ENCODE results near the gene DNASE1L3. TPM values are rescaled to one million over a fixed set of nuclear protein-coding genes. Genes with fewer than 3 reads are reported as not detected.
A peak's percentile ranks its signal among the peaks of the same experiment; 100 is the strongest.

The DNASE1L3 gene
- total and polyA plus RNA-seq, 2 experiments from 2014 or later = not detected

DNA sequence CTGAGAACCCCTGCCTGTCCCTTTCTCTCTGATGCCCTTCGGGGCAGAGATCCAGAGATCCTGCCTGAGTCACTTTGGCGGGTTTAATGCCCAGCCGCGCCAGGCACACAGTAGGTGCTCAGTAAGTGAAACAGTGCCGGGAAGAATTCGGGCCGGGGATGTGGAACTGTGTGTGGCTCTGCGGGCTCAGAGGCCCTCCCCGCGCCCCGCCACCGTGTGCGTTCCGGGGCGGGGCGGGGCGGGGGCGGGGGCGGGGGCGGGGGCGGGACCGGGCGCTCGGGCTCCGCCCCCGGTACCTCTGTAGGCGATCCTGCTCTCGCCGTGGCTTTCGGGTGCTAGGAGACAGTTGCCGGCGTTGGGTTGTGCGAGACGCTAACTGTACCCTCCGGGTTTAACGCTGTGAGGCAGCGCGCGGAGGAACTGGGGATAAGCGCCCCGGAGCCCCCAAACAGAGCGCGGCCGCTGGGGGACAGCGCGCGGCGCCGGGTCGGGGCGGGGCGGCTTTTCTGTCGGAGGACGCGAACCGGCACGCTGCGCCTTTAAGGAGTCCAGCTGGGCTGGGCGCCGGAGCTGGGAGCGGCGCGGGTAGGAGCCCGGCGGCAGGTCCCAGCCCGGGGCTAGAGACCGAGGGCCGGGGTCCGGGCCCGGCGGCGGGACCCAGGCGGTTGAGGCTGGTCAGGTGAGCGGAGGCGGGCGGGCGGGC lies 26.6 kb upstream of the DNASE1L3 start, which contains the start of gene ABHD6:
Gene ABHD6, plus strand, starts transcription at position 555 of the 703 bp plus-strand sequence. CDS start 18,795 bp downstream, outside the sequence.
- WGBS, 2 experiments (ENCODE audit: low coverage in 1 of 2, low lambda C conversion rate in 2 of 2, missing lambda C conversion rate in 2 of 2) = 0 to 1% methylated on average over 37 to 42 of the region's 77 CpGs
- DNase-seq = peak; percentile 86
- in situ Hi-C loops (cut with MboI) = no loop called here

DNA sequence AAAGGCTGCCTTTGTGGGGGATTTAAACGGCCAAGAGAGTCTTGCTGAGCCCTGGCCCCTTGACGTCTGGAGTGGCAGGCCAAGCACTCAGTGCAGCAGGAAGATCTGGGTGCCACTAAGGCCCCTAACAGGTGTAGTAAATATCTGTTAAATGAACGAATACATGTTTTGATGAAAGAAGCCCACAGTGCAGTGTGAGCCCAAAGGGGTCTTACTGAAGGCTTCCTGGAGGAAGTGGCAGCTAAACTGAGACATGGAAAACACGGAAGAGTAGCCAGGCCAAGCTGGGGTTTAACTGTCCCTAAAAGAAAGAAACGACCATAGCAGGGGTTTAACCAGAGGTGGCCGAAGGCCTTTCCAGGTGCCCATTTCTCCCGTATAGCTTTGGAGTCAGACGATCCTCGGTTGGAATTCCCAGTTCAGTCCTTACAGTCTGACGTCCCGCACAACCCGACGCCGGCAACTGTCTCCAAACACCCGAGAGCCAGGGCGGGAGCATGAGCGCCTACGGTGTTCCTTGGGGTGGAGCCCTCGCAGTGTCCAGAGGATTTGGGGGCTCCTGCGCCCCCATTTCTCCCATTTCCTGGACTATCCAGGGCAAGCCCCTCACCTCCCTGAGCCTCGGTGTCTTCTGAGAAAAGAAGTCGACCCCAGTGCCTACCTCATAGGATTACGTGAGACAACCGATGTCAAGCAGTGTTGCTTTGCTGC lies 25.9 kb upstream of the DNASE1L3 start:
- DNase-seq = peak; percentile 42
- H3K9me2 ChIP-seq (ENCODE audit: insufficient read depth) = no peaks in the 10 kb centered on the region
- 15 to 18% methylated on average over 24 of the region's 24 CpGs for WGBS, 2 experiments (ENCODE audit: low coverage in 1 of 2, low lambda C conversion rate in 2 of 2, missing lambda C conversion rate in 2 of 2)
- no peaks in the 10 kb centered on the region for H3K9me3 ChIP-seq (ENCODE audit: low read depth)
- H3K27ac ChIP-seq = no peak overlapping the region
- TF ChIP-seq EZH2 (IDR thresholded peaks at IDR 0.05; ENCODE audit: insufficient read depth, poor library complexity, severe bottlenecking) (no peak), EZH2phosphoT487 (IDR thresholded peaks at IDR 0.05; ENCODE audit: insufficient read depth, low read depth) (no peak)
- H3K27me3 ChIP-seq (replicated peaks; ENCODE audit: insufficient read depth) = no peaks in the 10 kb centered on the region
- no peaks in the 10 kb centered on the region for H4K20me1 ChIP-seq (ENCODE audit: insufficient read depth)
- H3K4me3 ChIP-seq = peak overlapping the region; percentile 86
- no peaks in the 10 kb centered on the region; the same call in 1 of the 2 replicates for H3K79me2 ChIP-seq (ENCODE audit: insufficient read depth)
- H3K9ac ChIP-seq = peak overlapping the region; percentile 59
- peak overlapping the region; percentile 81 for H3K4me2 ChIP-seq (ENCODE audit: unreplicated experiment)
- in situ Hi-C loops (cut with MboI) = no loop called here
- no peaks in the 10 kb centered on the region for H3K36me3 ChIP-seq (ENCODE audit: low read depth)
- peak overlapping the region; percentile 82 for H2AFZ ChIP-seq
- no peaks in the 10 kb centered on the region for H3F3A ChIP-seq (ENCODE audit: insufficient read depth)
- H3K4me1 ChIP-seq (ENCODE audit: insufficient read depth) = no peaks in the 10 kb centered on the region; the same call in 1 of the 2 replicates

More for the DNA sequence above, 26.6 kb upstream of the DNASE1L3 start, which contains the start of gene ABHD6:
- H3F3A ChIP-seq (ENCODE audit: insufficient read depth) = no peaks in the 10 kb centered on the region
- no peaks in the 10 kb centered on the region; the same call in 1 of the 2 replicates for H3K4me1 ChIP-seq (ENCODE audit: insufficient read depth)
- H3K4me2 ChIP-seq (ENCODE audit: unreplicated experiment) = peak within 1 kb of the TSS; percentile 81
- no peaks in the 10 kb centered on the region for H3K9me2 ChIP-seq (ENCODE audit: insufficient read depth)
- peak within 1 kb of the TSS; percentile 59 for H3K9ac ChIP-seq
- H4K20me1 ChIP-seq (ENCODE audit: insufficient read depth) = no peaks in the 10 kb centered on the region
- H3K27ac ChIP-seq = no peak within 1 kb of the TSS
- H2AFZ ChIP-seq = peak within 1 kb of the TSS; percentile 82
- H3K27me3 ChIP-seq (replicated peaks; ENCODE audit: insufficient read depth) = no peaks in the 10 kb centered on the region
- no peaks in the 10 kb centered on the region for H3K9me3 ChIP-seq (ENCODE audit: low read depth)
- no peaks in the 10 kb centered on the region for H3K36me3 ChIP-seq (ENCODE audit: low read depth)
- no peaks in the 10 kb centered on the region; the same call in 1 of the 2 replicates for H3K79me2 ChIP-seq (ENCODE audit: insufficient read depth)
- TF ChIP-seq EZH2phosphoT487 (IDR thresholded peaks at IDR 0.05; ENCODE audit: insufficient read depth, low read depth) = no peak
- no peak for TF ChIP-seq EZH2 (IDR thresholded peaks at IDR 0.05; ENCODE audit: insufficient read depth, poor library complexity, severe bottlenecking)
- H3K4me3 ChIP-seq = peak within 1 kb of the TSS; percentile 86

DNA sequence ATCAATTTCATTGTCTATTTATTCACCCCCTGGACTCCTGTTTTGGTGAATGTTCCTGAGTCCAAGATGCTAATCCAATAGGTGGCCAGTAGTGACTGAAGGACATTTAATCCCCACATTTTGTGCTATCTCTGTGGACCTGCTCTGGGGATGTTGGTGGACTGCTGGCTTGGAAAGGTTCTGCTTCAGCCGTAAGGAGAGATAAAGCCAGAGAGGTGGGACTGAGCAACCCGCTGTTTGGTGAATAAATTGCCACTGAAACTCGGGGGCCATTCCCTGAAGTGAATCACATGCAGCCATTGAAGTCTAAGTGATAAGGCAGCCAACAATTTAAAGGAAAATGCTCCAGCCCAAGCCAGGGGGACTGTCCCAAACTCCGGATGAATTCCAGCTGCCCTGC lies 25.2 kb upstream of the DNASE1L3 start:
- Histone ChIP-seq H3K36me3 (ENCODE audit: low read depth) (no peaks in the 10 kb centered on the region), H3K4me1 (ENCODE audit: insufficient read depth) (no peaks in the 10 kb centered on the region; the same call in 1 of the 2 replicates), H3K27ac (no peak overlapping the region), H3K79me2 (ENCODE audit: insufficient read depth) (no peaks in the 10 kb centered on the region; the same call in 1 of the 2 replicates), H3K9me3 (ENCODE audit: low read depth) (no peaks in the 10 kb centered on the region), H3K4me3 (no peak overlapping the region), H3K27me3 (replicated peaks; ENCODE audit: insufficient read depth) (peaks cover 2% of the 10 kb centered on the region; the same call in 1 of the 2 replicates), H3K9me2 (ENCODE audit: insufficient read depth) (no peaks in the 10 kb centered on the region), H3K9ac (no peak overlapping the region), H3F3A (ENCODE audit: insufficient read depth) (no peaks in the 10 kb centered on the region), H2AFZ (no peak overlapping the region), H3K4me2 (ENCODE audit: unreplicated experiment) (no peak overlapping the region), H4K20me1 (ENCODE audit: insufficient read depth) (no peaks in the 10 kb centered on the region)
- no peak for DNase-seq
- in situ Hi-C loops (cut with MboI) = no loop called here
- no peak for TF ChIP-seq EZH2 (IDR thresholded peaks at IDR 0.05; ENCODE audit: insufficient read depth, poor library complexity, severe bottlenecking)
- TF ChIP-seq EZH2phosphoT487 (IDR thresholded peaks at IDR 0.05; ENCODE audit: insufficient read depth, low read depth) = no peak
- WGBS, 2 experiments (ENCODE audit: low coverage in 1 of 2, low lambda C conversion rate in 2 of 2, missing lambda C conversion rate in 2 of 2) = 87 to 88% methylated on average over 4 of the region's 4 CpGs

DNA sequence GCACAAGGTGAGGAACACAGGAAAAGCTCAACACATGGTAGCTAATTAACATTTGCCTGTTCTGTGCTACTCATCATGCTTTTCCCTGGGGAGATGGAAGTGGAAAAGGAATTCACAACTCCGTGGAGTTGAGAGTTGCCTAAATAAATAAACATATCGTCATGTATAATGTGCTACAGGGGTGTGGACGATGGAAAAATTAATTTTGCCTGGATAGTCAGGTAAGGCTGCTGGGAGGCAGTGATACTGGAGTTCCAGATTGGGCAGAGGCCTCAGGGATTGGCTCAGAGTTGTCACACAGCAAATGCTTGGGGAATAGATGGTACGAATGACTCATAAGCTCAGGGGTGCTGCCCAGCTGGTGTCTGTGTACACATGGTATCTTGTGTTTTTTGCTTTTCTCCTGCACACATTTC lies 23.8 kb upstream of the DNASE1L3 start:
- Histone ChIP-seq H3K4me1 (ENCODE audit: insufficient read depth) (no peaks in the 10 kb centered on the region; the same call in 1 of the 2 replicates), H3K27ac (no peak overlapping the region), H3K9me2 (ENCODE audit: insufficient read depth) (no peaks in the 10 kb centered on the region), H2AFZ (no peak overlapping the region), H4K20me1 (ENCODE audit: insufficient read depth) (no peaks in the 10 kb centered on the region), H3F3A (ENCODE audit: insufficient read depth) (no peaks in the 10 kb centered on the region), H3K27me3 (replicated peaks; ENCODE audit: insufficient read depth) (peaks cover 16% of the 10 kb centered on the region; the same call in 1 of the 2 replicates), H3K9ac (no peak overlapping the region), H3K36me3 (ENCODE audit: low read depth) (no peaks in the 10 kb centered on the region), H3K9me3 (ENCODE audit: low read depth) (no peaks in the 10 kb centered on the region), H3K4me2 (ENCODE audit: unreplicated experiment) (no peak overlapping the region), H3K4me3 (no peak overlapping the region), H3K79me2 (ENCODE audit: insufficient read depth) (no peaks in the 10 kb centered on the region; the same call in 1 of the 2 replicates)
- 53 to 67% methylated on average over 4 of the region's 4 CpGs for WGBS, 2 experiments (ENCODE audit: low coverage in 1 of 2, low lambda C conversion rate in 2 of 2, missing lambda C conversion rate in 2 of 2)
- peak; percentile 73 for DNase-seq
- TF ChIP-seq EZH2 (IDR thresholded peaks at IDR 0.05; ENCODE audit: insufficient read depth, poor library complexity, severe bottlenecking) = no peak
- no peak for TF ChIP-seq EZH2phosphoT487 (IDR thresholded peaks at IDR 0.05; ENCODE audit: insufficient read depth, low read depth)
- in situ Hi-C loops (cut with MboI) = no loop called here
